HG02588 (cell line): ENCODE measurements around the gene DUSP8.
"Not testable (repeated sequence)": the region's sequence is repeated elsewhere in the genome, so short reads cannot be mapped to it uniquely, and the experiment has no call there.

Source experiments
- ATAC-seq: cut with Tn5 transposase; IDR thresholded peaks from one replicate; pipeline ENCODE4 v1.9.1; 2021; ENCODE audit warnings: mild to moderate bottlenecking, moderate library complexity; ENCODE audit not compliant: unreplicated experiment

Gene DUSP8

GRCh38 chr11:1518301-1518700 lies 53.8 kb downstream of the DUSP8 start:
- no peak for ATAC-seq

GRCh38 chr11:1517117-1518005 lies 54.7 kb downstream of the DUSP8 start:
- no peak for ATAC-seq

GRCh38 chr11:1516273-1517067 lies 55.6 kb downstream of the DUSP8 start:
- no peak for ATAC-seq

GRCh38 chr11:1515082-1516060 lies 56.7 kb downstream of the DUSP8 start:
- no peak for ATAC-seq

GRCh38 chr11:1514336-1515061 lies 57.6 kb downstream of the DUSP8 start:
- no peak for ATAC-seq

GRCh38 chr11:1513326-1514296 lies 58.5 kb downstream of the DUSP8 start:
- ATAC-seq: no peak

GRCh38 chr11:1512531-1513258 lies 59.4 kb downstream of the DUSP8 start:
- not testable (repeated sequence) for ATAC-seq

GRCh38 chr11:1511937-1512496 lies 60.1 kb downstream of the DUSP8 start:
- ATAC-seq: no peak

- ATAC-seq: no peak
Observed at GRCh38 chr11:1510928-1511327, 61.1 kb downstream of the DUSP8 start.

GRCh38 chr11:1510351-1510750 lies 61.7 kb downstream of the DUSP8 start:
- ATAC-seq: not testable (repeated sequence)

GRCh38 chr11:1509626-1510255 lies 62.3 kb downstream of the DUSP8 start:
- ATAC-seq: no peak

- no peak for ATAC-seq
Observed at GRCh38 chr11:1508986-1509385, 63.1 kb downstream of the DUSP8 start.

GRCh38 chr11:1508491-1508891 lies 63.6 kb downstream of the DUSP8 start:
- no peak for ATAC-seq

- no peak for ATAC-seq
Observed at GRCh38 chr11:1507381-1508140, 64.5 kb downstream of the DUSP8 start.

GRCh38 chr11:1506981-1507380 lies 65.1 kb downstream of the DUSP8 start:
- no peak for ATAC-seq

GRCh38 chr11:1505480-1505879 lies 66.6 kb downstream of the DUSP8 start:
- ATAC-seq: no peak
